Stimulated activated CD8-positive, alpha-beta memory T cell treated with anti-CD3 and anti-CD28 coated beads, Interleukin-15, amount 100 ng/mL, for 48 hours (primary cell): Measurements from ENCODE around the gene WDR7.
A peak's percentile ranks its signal among the peaks of the same experiment; 100 is the strongest.

Experiments
- DNase-seq, 2 donors: peaks; one replicate each; pipeline ENCODE4 v3.0.0-alpha.2; 2020; ENCODE audit warnings: low read depth in 2 of 2

Gene WDR7

GRCh38 chr18:56722518-56722917, 71.4 kb downstream of the WDR7 start:
- no peak for DNase-seq

- no peak for DNase-seq
These were observed 71.9 kb downstream of the WDR7 start for GRCh38 chr18:56723068-56723467.

GRCh38 chr18:56723706-56724105, 72.5 kb downstream of the WDR7 start:
- no peak for DNase-seq

DNA sequence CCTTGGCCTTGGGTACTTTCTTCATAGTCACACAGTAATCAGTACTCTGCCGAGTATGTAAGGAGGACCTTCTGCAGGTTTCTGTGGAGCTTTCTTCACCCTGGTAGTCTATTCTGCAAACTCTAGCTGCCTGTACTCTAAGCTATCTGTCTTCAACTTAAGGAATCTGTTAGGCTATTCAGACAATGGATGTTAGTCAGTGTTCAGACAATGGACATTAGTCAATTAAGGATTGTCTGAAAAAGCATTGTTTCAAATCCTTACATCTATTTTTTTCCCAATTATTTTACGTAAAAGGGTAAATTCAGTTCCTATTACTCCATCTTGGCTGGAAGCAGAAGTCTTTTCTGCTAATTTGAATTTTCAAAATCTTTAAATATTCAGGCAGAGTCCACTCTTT, 75.7 kb downstream of the WDR7 start:
- no peak for DNase-seq

GRCh38 chr18:56727399-56727798, 76.2 kb downstream of the WDR7 start:
- peak; percentile 27 to 28 for DNase-seq

DNA sequence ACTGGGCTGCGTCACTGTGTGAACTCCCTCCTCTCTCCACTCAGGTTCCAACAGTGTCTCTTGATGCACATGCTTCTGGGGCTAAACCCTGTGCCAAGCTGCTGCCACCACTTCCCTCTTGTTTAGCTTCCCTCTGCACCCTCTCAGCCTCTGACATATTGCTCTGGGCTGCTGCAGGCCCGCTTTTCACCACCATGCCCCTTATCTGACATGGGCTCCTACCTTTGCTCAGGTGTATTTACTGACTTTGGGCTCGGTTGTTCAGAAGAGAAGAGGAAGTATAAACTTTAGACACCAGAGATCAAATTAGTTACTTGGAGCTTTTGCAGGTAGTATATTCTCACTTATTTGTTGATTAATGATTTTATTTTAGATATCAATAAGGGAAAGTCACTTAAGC, 77.6 kb downstream of the WDR7 start:
- DNase-seq = no peak

DNA sequence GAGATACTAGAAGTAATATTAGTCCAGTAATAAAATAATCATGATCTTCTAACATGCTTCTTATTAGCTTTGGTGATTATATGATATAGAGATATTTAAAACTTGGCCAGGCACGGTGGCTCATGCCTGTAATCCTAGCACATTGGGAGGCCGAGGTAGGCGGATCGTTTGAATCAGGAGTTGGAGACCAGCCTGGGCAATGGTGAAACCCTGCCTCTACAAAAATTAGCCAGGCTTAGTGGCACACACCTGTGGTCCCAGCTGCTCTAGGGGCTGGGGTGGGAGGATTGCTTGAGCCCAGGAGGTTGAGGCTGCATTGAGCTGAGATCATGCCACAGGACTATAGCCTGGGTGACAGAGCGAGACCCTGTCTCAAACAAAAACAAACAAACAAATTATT, 87.0 kb downstream of the WDR7 start:
- DNase-seq = no peak

- no peak for DNase-seq
These were observed 88.6 kb downstream of the WDR7 start for GRCh38 chr18:56739731-56740130.

GRCh38 chr18:56740645-56741044, 89.5 kb downstream of the WDR7 start:
- DNase-seq = no peak

DNA sequence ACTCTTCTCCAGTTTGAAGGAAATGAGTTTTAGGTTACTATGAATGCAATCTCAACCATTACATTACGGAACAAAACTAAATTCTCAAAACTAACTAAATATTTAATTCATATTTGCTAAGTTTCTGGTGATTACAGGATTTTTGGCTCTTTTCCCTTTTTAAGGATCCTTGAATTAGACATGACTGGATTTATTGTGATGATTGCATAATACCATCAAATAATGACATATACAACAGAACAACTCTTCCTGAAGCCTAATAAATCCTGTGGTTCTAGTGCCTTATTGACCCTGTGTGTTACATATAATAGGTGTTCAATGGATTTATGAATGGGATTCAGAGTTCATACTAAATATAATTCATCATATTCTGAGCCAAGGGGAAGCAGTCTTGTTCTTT, 90.5 kb downstream of the WDR7 start:
- no peak for DNase-seq

DNA sequence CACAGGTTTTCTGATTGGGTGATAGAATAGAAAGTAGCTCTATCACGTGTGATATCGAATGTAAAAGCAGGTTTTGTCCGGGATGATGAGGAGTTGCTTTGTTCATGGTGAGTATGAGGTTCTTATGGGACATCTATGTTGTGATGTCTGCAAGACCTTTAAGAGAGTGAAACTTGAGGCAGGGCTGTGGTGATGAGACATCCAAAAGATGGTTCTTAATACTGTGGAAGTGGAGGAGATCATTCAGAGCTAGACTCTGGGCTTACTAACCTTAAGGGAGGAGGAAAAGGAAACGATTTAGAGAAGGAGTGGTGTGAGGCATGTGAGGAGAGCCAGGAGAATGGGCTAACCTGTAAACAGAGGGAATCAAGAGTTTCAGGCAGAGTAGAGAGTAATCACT, 92.0 kb downstream of the WDR7 start:
- DNase-seq = no peak

- no peak for DNase-seq
These were observed 96.0 kb downstream of the WDR7 start for GRCh38 chr18:56747032-56747658.

DNA sequence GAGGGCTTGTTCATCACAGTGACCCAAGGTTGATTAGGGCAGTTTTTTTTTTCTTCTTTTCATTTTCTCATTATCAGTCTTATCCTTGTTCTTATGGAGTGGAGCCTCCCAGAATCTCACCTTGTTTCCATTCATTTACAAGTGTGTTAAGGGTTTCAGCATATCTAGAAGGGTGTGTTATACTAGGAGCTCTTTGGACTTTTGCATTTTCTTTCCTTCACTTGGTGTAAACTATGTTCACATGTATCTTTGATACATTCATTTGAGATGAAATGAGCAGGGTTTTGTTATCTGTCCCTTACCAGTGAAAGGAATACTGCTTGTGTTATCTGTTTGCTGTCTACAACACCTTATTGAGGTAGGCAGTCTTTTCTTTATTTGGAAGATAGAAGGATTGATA, 96.7 kb downstream of the WDR7 start:
- no peak for DNase-seq

DNA sequence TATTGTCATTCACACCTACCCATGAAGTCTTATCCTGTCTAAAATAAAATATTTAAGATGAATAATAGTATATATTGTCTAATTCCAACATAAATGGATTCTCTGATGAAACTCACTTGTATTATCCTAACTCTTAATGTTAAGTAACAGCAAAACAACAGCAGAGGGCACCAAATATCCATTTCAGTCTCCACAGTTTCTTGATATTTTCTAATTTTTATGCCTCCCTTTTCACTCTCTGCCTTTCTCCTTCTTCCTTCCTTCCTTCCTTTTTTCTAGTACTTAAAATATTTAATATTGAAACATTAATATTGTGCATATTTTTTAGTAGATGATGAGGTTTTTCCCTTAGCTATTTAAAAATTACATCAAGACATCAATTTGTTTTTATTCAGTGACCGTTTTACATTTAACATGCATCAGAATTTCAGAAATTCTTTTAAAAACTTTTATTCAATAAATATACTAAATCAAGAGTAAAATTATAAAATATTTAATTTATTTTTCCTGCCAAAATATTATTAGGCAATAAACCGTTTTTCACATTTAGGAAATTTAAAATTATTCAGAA, 97.6 kb downstream of the WDR7 start:
- DNase-seq = no peak

- DNase-seq = no peak
These were observed 105.8 kb downstream of the WDR7 start for GRCh38 chr18:56756966-56757365.

- DNase-seq = no peak
These were observed 118.9 kb downstream of the WDR7 start for GRCh38 chr18:56770097-56770496.

GRCh38 chr18:56770873-56771272, 119.7 kb downstream of the WDR7 start:
- no peak for DNase-seq

- DNase-seq = no peak
These were observed 124.5 kb downstream of the WDR7 start for GRCh38 chr18:56775701-56776100.

DNA sequence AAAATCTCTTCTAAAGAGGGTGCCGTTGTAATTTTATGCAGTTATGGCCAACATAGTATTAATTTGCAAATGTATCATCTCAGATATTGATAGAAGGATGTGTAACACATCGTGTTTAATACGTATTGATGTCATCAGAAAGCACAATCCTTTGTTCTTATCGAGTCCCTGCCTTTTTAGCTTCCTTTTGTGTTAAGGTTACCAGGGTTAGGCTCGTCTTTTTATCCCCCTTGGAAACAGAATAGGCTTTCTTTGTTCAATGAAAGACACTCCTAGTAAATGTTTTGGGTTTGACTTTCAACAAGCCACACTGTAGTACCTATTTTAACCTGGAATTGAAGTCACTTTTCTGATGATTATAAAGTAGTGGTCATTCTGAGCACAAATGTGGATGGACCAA, 136.2 kb downstream of the WDR7 start:
- no peak for DNase-seq

GRCh38 chr18:56789004-56789888, 138.1 kb downstream of the WDR7 start:
- peak in 1 of 2 donors; percentile 1 for DNase-seq

DNA sequence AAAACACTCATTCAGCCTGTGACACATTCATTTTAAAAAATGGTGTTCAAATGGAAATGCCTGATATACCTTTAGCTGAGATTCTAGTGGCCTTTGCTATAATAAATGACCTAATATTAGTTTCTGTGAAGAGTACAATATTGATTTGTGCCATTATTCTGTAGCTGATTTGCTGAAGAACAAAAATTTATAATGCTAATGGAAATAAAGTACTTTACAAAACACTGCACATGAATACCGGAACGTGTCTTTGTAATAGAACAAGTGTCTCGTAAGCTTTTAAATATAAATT, 138.7 kb downstream of the WDR7 start:
- DNase-seq = no peak

DNA sequence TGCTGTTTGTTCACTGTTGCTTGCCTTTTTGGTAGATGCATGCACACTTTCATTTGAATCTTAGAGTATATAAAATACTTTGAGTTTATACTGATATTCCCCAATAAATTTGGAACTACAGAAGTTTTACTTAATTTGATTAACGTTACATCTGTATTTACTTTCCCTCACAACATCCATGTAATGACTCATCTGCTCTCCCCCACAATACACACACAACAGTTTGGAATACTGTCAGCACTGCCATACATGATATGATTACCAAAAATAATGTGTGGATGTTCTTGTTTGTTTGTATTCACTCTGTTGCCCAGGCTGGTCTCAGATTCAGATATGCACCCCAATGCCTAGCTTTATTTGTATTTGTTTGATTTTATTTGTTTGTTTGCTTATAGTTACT, 144.2 kb downstream of the WDR7 start:
- no peak for DNase-seq

DNA sequence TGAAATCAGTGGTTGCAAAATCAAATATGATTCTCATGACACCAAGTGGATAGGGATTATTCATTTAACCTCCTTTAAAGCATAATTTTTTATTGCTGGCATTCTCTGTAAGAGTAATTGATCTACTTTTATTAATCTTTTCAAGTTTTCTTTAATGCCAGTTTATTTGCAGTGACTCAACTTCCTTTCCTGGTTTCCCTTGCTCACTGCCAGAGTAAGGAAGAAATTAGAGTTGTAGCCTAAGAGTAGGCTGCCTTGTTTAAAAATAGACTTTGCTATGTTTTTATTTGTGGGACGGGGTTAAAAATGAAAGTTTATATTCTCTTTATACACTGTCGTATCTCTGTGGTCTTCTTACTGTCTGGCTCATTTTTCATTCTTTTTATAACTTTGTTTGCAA, 148.6 kb downstream of the WDR7 start:
- no peak for DNase-seq
